CD4-positive, alpha-beta T cell treated with Interleukin-10 for 1 hour (primary cell): ENCODE results near the gene HJV.

Source experiments
- DNase-seq: peaks from one replicate; pipeline ENCODE4 v3.0.0-alpha.2; 2020

HJV gene

DNA sequence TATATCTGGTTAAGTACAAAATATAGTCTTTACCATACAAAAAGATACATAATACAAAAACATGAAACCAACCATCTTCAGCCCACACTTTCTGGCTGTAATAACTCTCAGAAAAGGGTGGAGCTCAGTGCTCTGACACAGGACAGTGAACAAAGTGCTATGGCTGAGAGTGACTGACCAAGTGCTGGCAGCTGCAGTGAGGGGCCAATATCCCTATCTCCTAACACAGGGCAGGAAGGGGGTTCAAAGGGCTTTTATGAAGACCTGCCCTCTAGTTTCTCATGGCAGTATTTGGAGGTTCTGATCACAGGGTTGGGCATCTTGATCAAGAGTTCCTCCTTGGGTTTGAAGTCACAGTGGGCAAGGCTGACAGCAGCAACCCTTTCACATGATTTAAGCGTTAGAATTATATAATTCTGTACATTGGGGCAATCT, 29.0 kb downstream of the HJV start:
- DNase-seq = peak; percentile 29

DNA sequence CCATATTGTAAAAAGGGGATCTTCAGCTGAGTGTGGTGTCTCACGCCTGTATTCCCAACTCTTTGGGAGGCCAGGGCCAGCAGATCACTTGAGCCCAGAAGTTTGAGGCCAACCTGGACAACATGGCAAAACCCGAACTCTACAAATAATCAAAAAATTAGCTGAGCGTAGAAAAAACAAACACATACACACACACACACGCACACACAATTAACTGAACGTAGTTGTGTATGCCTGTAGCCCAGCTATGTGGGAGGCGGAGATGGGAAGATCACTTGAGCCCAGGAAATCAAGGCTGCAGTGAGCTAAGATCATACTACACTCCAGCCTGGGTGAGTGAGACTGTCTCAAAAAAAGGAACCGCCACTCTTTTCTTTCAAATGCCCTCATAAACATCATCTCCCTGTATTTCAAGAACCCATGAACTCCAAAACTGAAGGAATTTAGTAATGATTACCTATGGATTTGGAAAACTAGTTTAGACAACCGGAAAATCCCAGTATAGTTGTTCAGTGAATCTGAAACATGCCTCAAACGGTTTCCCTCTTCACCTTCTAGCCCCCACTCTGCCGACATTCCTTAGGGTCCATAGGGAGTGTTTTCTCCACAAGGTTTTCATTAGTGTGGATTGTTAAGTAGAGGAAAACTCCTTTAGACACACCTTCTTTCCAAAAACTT, 29.7 kb downstream of the HJV start:
- DNase-seq = peak; percentile 40

DNA sequence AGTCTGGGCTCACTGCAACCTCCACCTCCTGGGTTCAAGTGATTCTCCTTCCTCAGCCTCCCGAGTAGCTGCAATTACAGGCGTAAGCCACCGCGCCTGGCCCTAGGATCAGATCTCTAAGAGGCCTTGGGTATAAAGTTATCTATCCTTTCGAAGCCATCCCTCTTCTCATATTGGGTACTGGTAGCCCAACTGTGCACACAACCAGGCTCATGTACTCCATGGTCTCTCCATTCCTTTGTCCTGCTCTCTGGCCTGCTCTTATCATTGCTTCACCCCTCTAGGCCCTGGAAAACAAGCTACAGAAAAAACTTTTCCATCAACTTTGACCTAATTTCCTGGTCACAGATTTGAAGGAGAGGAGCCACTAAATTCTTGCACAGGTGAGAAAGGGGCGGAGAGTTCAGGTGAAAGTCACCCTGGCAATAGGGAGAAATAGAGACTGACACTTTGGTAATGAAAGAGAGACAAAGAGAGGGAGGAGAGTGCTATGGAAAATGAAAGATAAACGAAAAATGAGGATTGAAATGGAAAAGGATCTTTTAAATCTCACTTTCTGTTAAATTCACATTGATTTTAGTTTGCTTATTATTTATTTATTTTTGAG, 31.2 kb downstream of the HJV start:
- DNase-seq = peak; percentile 51

- peak; percentile 46 for DNase-seq
Observed at GRCh38 chr1:145988773-145989172, 32.8 kb downstream of the HJV start.

DNA sequence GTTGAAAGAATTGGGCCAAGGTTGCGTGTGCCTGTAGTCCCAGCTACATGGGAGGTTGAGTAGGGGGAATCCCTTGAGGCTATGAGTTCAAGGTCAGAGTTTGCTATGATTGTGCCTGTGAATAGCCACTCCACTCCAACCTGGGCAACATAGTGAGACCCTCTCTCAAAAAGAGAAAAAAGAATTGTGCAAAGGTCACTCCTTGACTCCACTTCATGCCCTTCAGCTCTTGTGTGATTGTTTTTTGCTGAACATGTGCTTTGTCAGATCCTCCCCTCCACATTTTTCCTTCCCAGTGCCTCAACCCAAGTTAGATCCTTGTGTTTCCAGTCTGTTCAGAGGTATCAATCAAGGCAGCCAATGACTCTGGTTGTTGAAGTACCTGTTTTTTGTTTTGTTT, 33.6 kb downstream of the HJV start:
- no peak for DNase-seq

DNA sequence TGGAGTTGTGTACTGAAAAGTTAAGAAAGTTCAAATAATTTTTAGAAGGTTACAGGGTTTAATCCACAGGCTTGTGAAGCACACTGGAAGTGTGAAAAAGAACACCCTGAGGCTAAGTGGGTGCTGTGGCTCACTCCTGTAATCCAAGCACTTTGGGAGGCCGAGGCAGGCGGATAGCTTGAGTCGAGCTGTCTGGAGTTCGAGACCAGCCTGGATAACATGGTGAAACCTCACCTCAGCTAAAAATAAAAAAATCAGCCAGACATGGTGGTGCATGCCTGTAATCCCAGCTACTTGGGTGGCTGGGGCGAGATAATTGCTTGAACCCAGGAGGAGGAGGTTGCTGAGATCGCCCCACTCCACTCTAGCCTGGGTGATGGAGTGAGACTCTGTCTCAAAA, 35.0 kb downstream of the HJV start:
- DNase-seq = no peak

- DNase-seq = no peak
Observed at GRCh38 chr1:145985502-145986439, 35.8 kb downstream of the HJV start.

GRCh38 chr1:145985129-145985501, 36.4 kb downstream of the HJV start:
- DNase-seq = no peak

GRCh38 chr1:145983960-145984830, 37.3 kb downstream of the HJV start:
- peak; percentile 61 for DNase-seq

DNA sequence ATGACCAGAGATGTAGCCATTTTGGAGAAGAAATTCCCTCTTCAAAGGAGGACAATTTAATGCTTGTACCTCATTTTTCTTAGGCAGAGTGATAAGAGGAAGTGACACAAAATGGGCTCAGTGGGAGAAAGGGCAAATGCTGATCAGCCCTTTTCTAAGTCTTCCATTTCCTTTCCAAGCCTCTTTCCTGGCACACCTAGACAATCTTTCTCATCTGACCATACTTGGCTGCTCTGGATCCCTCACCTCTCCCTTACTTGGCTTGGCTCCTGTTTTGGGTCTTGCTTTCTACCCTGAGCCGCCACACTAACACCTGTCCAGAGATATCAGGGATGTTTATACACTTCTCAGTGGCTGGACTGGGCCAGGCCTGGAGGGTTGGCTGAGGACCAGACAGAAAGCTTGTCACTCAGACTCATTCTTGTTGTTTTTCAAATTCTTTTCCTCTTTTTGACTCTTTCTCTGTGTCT, 38.3 kb downstream of the HJV start:
- no peak for DNase-seq

DNA sequence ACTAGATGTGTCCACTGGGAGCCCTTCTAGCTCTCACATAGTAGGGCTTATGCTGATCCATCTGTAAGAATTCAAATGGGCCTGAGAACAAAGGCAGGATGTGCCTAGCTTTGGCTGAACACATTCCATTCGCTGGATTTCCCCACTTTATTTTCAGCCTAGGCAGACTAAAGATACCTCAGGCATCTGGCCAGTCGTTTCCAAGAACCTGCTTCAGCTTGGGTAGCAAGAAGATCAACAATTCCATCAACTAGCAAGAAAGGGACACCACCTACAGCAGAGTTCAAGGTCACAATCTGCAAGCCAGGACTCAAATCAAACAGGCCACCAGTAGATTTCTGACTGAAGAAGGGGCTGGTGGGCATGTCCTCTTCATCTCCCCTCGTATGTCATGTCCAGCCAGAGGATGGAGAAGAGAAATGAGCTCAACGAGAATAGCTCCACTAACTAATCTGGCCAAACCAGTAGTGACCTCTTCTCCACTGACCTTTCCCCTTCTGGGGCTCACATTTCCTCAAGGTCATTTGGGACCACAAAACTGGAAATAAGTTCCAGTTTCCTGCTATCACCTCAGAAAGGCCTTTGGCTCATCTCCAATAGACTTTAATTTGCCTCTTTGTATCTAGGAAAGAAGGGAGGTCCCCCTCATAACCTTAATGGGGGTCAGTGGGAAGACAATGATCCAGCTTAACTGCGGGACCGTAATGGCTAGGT, 39.4 kb downstream of the HJV start:
- no peak for DNase-seq

DNA sequence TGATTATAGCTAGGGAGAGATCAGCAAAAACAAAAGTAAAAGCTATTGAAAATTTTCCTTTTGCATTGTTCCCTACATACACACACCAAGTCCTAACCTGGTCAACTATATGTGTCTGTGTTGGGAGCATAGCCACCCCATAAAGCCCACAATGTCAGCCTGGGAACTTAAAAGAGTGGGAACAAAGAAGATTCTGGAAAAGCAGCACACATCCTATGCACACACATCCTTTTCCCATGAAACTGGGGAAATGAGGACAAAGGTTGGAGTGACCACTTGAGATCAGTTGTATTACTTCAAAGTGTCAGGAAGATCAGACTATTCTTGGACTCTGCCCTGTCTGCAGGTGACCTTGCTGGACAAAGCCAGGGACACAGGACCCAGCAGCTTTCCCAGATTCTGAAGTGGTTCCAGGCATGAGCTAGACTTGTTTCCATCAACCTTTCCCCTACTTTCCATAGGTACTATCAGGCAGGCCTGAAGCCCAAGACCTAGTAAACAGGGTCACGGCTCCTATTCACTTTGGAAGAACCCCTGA, 41.0 kb downstream of the HJV start:
- no peak for DNase-seq

GRCh38 chr1:145979746-145980456, 41.6 kb downstream of the HJV start:
- DNase-seq = peak; percentile 63

DNA sequence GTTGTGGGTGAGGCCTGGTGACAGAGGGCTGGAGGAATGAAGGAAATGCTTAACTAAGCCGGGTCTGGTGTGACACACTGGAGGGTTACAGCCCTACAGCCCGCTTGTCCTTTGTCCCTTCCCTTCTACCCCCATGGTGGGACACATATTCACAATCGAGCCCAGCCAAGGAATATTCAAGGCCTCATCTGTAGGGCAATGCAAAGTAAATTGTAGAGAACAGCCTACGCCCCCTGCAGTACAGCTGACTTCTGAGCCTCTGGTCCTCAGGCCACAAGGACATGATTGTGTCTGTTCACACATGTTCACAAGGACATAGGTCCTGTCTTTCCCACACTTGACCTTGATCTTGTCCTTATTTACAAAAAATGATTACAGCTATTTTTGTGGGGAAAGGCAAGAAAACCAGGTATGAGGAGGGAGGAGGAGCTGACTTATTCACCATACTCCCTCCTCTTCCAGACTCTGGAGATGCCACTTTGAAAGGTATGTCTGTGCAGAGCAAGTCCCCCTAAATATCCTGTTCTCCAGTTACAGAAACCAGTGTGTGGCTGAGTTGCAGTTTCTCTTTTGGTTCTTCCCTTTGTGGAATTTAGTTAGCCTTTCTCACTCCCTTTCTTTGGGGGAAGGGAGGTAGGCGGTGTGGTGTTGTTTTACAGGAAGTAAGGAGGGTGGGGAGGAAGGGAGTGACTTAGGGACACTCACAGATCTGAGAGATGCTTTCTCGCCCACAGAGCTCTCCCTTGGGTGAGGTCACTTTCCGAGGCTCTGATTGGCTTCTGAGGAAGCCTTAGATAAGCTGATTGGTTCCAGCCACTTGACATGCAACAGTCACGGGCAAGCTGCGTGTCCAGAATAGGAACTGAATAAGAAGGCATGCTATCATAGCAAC, 42.4 kb downstream of the HJV start:
- DNase-seq = peak; percentile 93

DNA sequence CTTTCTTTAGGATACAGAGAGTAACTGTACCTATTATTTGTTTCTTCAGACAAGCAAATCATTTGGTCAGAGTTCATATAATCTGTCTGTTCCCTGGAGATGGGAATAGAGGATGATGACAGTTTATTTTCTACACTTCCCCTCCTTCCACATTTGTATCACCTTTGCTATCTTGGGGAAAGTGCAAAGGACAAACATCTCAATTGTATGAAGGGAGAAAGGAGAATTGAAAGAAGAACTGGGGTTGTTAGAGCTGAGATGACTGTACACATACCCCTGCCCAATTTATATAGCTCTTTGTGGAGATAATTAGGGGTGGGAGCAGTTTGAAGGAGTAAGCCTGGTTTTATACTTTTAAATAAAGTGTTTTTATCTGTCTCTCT, 43.1 kb downstream of the HJV start:
- no peak for DNase-seq

GRCh38 chr1:145977486-145978470, 43.8 kb downstream of the HJV start:
- DNase-seq = peak; percentile 87

DNA sequence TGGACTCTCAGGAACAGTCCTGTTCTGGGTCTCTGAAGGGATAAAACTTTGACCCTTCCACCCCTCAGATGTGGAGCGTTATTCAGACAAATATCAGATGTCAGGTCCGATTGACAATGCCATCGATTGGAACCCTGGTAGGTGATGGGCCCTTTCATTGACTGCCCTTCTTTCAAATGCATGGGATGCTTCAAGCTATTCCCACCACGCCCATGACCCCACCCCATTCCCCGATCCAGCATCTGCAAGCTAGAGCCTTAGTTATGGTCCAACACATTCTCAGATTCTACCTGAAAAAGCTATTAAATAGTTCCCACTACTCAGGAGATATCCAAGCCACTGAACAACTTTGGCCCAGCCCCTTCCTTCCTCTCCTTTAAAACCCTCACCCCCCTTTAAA, 44.5 kb downstream of the HJV start:
- no peak for DNase-seq

- no peak for DNase-seq
Observed at GRCh38 chr1:145975216-145975615, 46.3 kb downstream of the HJV start.

DNA sequence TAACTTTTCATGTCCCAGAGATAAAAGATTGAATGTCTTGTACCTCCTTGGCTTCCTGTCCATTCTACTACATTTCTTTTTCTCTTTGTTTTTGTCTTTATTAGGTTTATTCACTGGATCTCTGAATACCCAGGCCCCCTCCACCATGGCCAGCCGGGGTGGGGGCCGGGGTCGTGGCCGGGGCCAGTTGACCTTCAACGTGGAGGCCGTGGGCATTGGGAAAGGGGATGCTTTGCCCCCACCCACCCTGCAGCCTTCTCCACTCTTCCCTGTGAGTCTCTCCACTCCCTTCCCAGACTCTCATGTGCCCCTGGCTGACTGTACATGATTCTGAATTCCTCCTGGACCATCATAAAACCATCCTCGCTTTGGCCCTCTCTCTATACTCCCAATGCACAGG, 46.8 kb downstream of the HJV start:
- no peak for DNase-seq
